WTC11 (cell line): ENCODE results near the gene ANKRD17. TPM values are rescaled to one million over a fixed set of nuclear protein-coding genes. Genes with fewer than 3 reads are reported as not detected.

Experiments used
- ATAC-seq: fragments of 200-7000 bp; cut with Tn5 transposase; 2 replicates; pipeline ENCODE4 v1.10.0; 2021; ENCODE audit warnings: mild to moderate bottlenecking, moderate library complexity
- CTCF ChIA-PET: fragments of 300-600 bp; sonication (Branson Sonifier 250); formaldehyde crosslinking; loops from one replicate; lab custom pipeline; 2021; ENCODE audit warnings: antibody characterized with exemption; lab: Charles Lee
- POLR2A ChIA-PET: fragments of 350-600 bp; sonication (Branson Sonifier 250); formaldehyde crosslinking; loops from one replicate; lab custom pipeline; 2021; ENCODE audit warnings: antibody characterized with exemption; lab: Charles Lee
- DNase-seq: peaks from one replicate; pipeline ENCODE4 v3.0.0; 2021; ENCODE audit warnings: low spot score
- H3K27ac Mint-ChIP-seq: 2 replicates; pipeline ENCODE4 v1.8.0; 2021; ENCODE audit warnings: mixed read lengths
- H3K27me3 Mint-ChIP-seq: 2 replicates; pipeline ENCODE4 v1.8.0; 2021; ENCODE audit warnings: low read depth, mild to moderate bottlenecking, moderate library complexity, mixed read lengths
- H3K36me3 Mint-ChIP-seq: 2 replicates; pipeline ENCODE4 v1.8.0; 2021; ENCODE audit warnings: mixed read lengths
- H3K4me1 Mint-ChIP-seq: 2 replicates; pipeline ENCODE4 v1.8.0; 2022; ENCODE audit warnings: mixed read lengths
- H3K4me3 Mint-ChIP-seq: 2 replicates; pipeline ENCODE4 v1.8.0; 2021; ENCODE audit warnings: mild to moderate bottlenecking, moderate library complexity, mixed read lengths
- H3K9me3 Mint-ChIP-seq: 2 replicates; pipeline ENCODE4 v1.8.0; 2021; ENCODE audit warnings: mixed read lengths
- AFF4 ChIP-seq: sonication (generic); formaldehyde crosslinking; IDR thresholded peaks from 2 replicates; pipeline ENCODE4 v1.8.1; 2023; ENCODE audit warnings: mild to moderate bottlenecking, missing genetic modification reagents, borderline replicate concordance
- CREM ChIP-seq: sonication (generic); formaldehyde crosslinking; IDR thresholded peaks from 2 replicates; pipeline ENCODE4 v1.8.1; 2022; ENCODE audit warnings: mild to moderate bottlenecking, missing genetic modification reagents, moderate library complexity
- E2F1 ChIP-seq: sonication (generic); formaldehyde crosslinking; IDR thresholded peaks from 2 replicates; pipeline ENCODE4 v1.8.0; 2022; ENCODE audit warnings: mild to moderate bottlenecking, missing genetic modification reagents
- ESRRA ChIP-seq: sonication (generic); formaldehyde crosslinking; IDR thresholded peaks from 2 replicates; pipeline ENCODE4 v1.8.1; 2022; ENCODE audit warnings: mild to moderate bottlenecking, missing genetic modification reagents, borderline replicate concordance
- FOXJ3 ChIP-seq: sonication (generic); formaldehyde crosslinking; IDR thresholded peaks from 2 replicates; pipeline ENCODE4 v1.9.0; 2021; ENCODE audit warnings: missing genetic modification reagents, mild to moderate bottlenecking, borderline replicate concordance
- IRF1 ChIP-seq: sonication (generic); formaldehyde crosslinking; IDR thresholded peaks from 2 replicates; pipeline ENCODE4 v1.8.0; 2023; ENCODE audit warnings: missing genetic modification reagents
- MLX ChIP-seq: sonication (generic); formaldehyde crosslinking; IDR thresholded peaks from 2 replicates; pipeline ENCODE4 v1.8.1; 2023; ENCODE audit warnings: mild to moderate bottlenecking, missing genetic modification reagents, moderate library complexity
- NR1H2 ChIP-seq: sonication (generic); formaldehyde crosslinking; IDR thresholded peaks from 2 replicates; pipeline ENCODE4 v1.9.0; 2021; ENCODE audit warnings: mild to moderate bottlenecking, moderate library complexity, missing genetic modification reagents
- RELA ChIP-seq: sonication (generic); formaldehyde crosslinking; IDR thresholded peaks from 2 replicates; pipeline ENCODE4 v1.8.1; 2022; ENCODE audit warnings: missing genetic modification reagents, mild to moderate bottlenecking, borderline replicate concordance
- SOX15 ChIP-seq: fragments of 250-450 bp; sonication (Bioruptor Pico); IDR thresholded peaks from 2 replicates; pipeline ENCODE4 v1.9.0; 2021; ENCODE audit warnings: mild to moderate bottlenecking
- USF2 ChIP-seq: sonication (generic); formaldehyde crosslinking; IDR thresholded peaks from 2 replicates; pipeline ENCODE4 v1.8.1; 2023; ENCODE audit warnings: mild to moderate bottlenecking, missing genetic modification reagents, moderate library complexity
- ZBTB43 ChIP-seq: sonication (generic); formaldehyde crosslinking; IDR thresholded peaks from 2 replicates; pipeline ENCODE4 v1.8.1; 2023; ENCODE audit warnings: mild to moderate bottlenecking, missing genetic modification reagents
- ZMAT4 ChIP-seq: fragments of 250-450 bp; sonication (Bioruptor Pico); IDR thresholded peaks from 2 replicates; pipeline ENCODE4 v1.9.0; 2021; ENCODE audit warnings: mild to moderate bottlenecking
- ZNF219 ChIP-seq: sonication (generic); formaldehyde crosslinking; IDR thresholded peaks from 2 replicates; pipeline ENCODE4 v1.8.0; 2023; ENCODE audit warnings: missing genetic modification reagents, mild to moderate bottlenecking, borderline replicate concordance
- ZNF232 ChIP-seq: sonication (generic); formaldehyde crosslinking; IDR thresholded peaks from 2 replicates; pipeline ENCODE4 v1.8.0; 2022; ENCODE audit warnings: mild to moderate bottlenecking, missing genetic modification reagents
- ZNF512 ChIP-seq: sonication (generic); formaldehyde crosslinking; IDR thresholded peaks from 2 replicates; pipeline ENCODE4 v1.8.1; 2022; ENCODE audit warnings: missing genetic modification reagents, borderline replicate concordance
- ZSCAN18 ChIP-seq: fragments of 250-450 bp; sonication (Bioruptor Pico); IDR thresholded peaks from 2 replicates; pipeline ENCODE4 v2.1.2; 2022; ENCODE audit warnings: mild to moderate bottlenecking, moderate library complexity
- total RNA-seq: library from RNA; stranded (reverse); gene quantifications from 3 replicates; pipeline ENCODE4 v1.2.3, GENCODE V29; 2021

Gene ANKRD17
- total RNA-seq, 1 experiment from 2014 or later: 76.0 TPM

- no peaks in the 10 kb centered on the region for H3K9me3 Mint-ChIP-seq
- no peaks in the 10 kb centered on the region for H3K27me3 Mint-ChIP-seq
- peaks cover 28% of the 10 kb centered on the region for H3K4me1 Mint-ChIP-seq
- H3K4me3 Mint-ChIP-seq: peak overlapping the region; percentile 21; the same call in 1 of the 2 replicates
- ATAC-seq (no peak), DNase-seq (no peak)
- H3K27ac Mint-ChIP-seq: no peak overlapping the region; the same call in 1 of the 2 replicates
- CTCF ChIA-PET: no interaction called here
- no peaks in the 10 kb centered on the region; the same call in 1 of the 2 replicates for H3K36me3 Mint-ChIP-seq
- POLR2A ChIA-PET: no interaction called here
- TF ChIP-seq USF2 (CRISPR knock-in tag) (no peak), ZBTB43 (no peak), RELA (no peak), CREM (CRISPR knock-in tag) (no peak), AFF4 (CRISPR knock-in tag) (no peak)
Observed at GRCh38 chr4:73223258-73223650, 35.3 kb downstream of the ANKRD17 start.

- ChIA-PET CTCF (no interaction called here), POLR2A (no interaction called here)
- H3K27ac Mint-ChIP-seq: no peak overlapping the region
- H3K27me3 Mint-ChIP-seq: no peaks in the 10 kb centered on the region
- no peaks in the 10 kb centered on the region for H3K36me3 Mint-ChIP-seq
- H3K9me3 Mint-ChIP-seq: no peaks in the 10 kb centered on the region
- DNase-seq: no peak
- ATAC-seq: peak; percentile 91
- H3K4me1 Mint-ChIP-seq: peaks cover 28% of the 10 kb centered on the region
- no peak overlapping the region for H3K4me3 Mint-ChIP-seq
- no peak for TF ChIP-seq E2F1 (CRISPR knock-in tag)
- no peak for TF ChIP-seq ZNF232 (CRISPR knock-in tag)
- TF ChIP-seq IRF1 (CRISPR knock-in tag): no peak
- no peak for TF ChIP-seq FOXJ3 (CRISPR knock-in tag)
- no peak for TF ChIP-seq SOX15 (CRISPR knock-in tag)
- TF ChIP-seq ZMAT4 (CRISPR knock-in tag): no peak
- TF ChIP-seq ZNF219 (CRISPR knock-in tag): no peak
- TF ChIP-seq ZSCAN18 (CRISPR knock-in tag): no peak
- TF ChIP-seq ZNF512: no peak
- no peak for TF ChIP-seq NR1H2 (CRISPR knock-in tag)
- no peak for TF ChIP-seq ESRRA (CRISPR knock-in tag)
- TF ChIP-seq USF2 (CRISPR knock-in tag): no peak
- TF ChIP-seq MLX (CRISPR knock-in tag): no peak
Observed at GRCh38 chr4:73222466-73223257, 35.9 kb downstream of the ANKRD17 start.
